Erythroblast (primary cell): ENCODE data around the gene ZC3H6.

Experiments used
- GATA1 ChIP-seq: IDR thresholded peaks from 2 replicates; pipeline ENCODE4 v1.6.1; 2011; ENCODE audit warnings: low read depth, mild to moderate bottlenecking, control low read depth, low read length, moderate library complexity
- POLR2A ChIP-seq: IDR thresholded peaks from 2 replicates; pipeline ENCODE4 v1.6.1; 2011; ENCODE audit warnings: mild to moderate bottlenecking, low read length

DNA sequence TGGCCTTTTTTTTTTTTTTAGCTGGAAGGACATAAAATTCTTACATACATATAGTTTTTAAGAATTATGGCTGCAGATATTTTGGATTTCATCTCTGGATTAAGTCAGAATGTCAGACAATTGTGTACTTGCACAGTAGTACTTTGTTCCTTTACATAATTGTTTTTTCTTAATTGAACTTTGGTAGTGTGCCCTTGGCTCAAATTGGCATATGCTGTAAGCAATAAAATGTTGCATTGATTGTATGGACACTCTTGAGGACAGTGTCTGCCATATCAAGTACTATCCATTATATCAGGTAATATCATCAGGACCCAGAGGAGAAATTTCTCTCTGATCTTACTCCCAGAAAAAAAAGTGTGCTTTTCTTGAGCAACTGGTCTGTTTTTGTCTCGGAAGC is 15.3 kb downstream of the ZC3H6 start:
- TF ChIP-seq POLR2A (no peak), GATA1 (no peak)
